Mesenchymal stem cell (in vitro differentiated cells and primary cell): Measurements from ENCODE around the gene AQP3. TPM values are rescaled to one million over a fixed set of nuclear protein-coding genes. Genes with fewer than 3 reads are reported as not detected.
A peak's percentile ranks its signal among the peaks of the same experiment; 100 is the strongest.
"Not testable (repeated sequence)": the region's sequence is repeated elsewhere in the genome, so short reads cannot be mapped to it uniquely, and the experiment has no call there.

Source experiments
- DNase-seq: peaks from one replicate; pipeline ENCODE4 v3.0.0-alpha.2; 2013
- H2AFZ ChIP-seq: one replicate; pipeline ENCODE4 v1.6.1; 2013; ENCODE audit warnings: low read depth, mild to moderate bottlenecking, control low read depth, inconsistent platforms, low read length, moderate library complexity
- H2AK5ac ChIP-seq: 2 replicates; pipeline ENCODE4 v1.6.1; 2013; ENCODE audit warnings: low read length, moderate library complexity, mild to moderate bottlenecking, inconsistent platforms; ENCODE audit not compliant: severe bottlenecking
- H2BK120ac ChIP-seq: one replicate; pipeline ENCODE4 v1.6.1; 2013; ENCODE audit warnings: low read depth, mild to moderate bottlenecking, inconsistent platforms, low read length, moderate library complexity
- H2BK12ac ChIP-seq, 2 experiments: one replicate each; pipeline ENCODE4 v1.6.1; 2013; ENCODE audit warnings: inconsistent platforms in 2 of 2, low read length in 2 of 2, mild to moderate bottlenecking in 2 of 2, moderate library complexity in 2 of 2, control low read depth in 1 of 2
- H2BK15ac ChIP-seq: one replicate; pipeline ENCODE4 v1.6.1; 2013; ENCODE audit warnings: mild to moderate bottlenecking, low read depth, inconsistent platforms; ENCODE audit not compliant: poor library complexity, severe bottlenecking
- H2BK5ac ChIP-seq: 2 replicates; pipeline ENCODE4 v1.6.1; 2013; ENCODE audit warnings: low read depth, mild to moderate bottlenecking, low read length, control low read depth, inconsistent platforms; ENCODE audit not compliant: poor library complexity, severe bottlenecking
- H3K14ac ChIP-seq, 2 experiments: one replicate each; pipeline ENCODE4 v1.6.1; 2013; ENCODE audit warnings: inconsistent platforms in 2 of 2, low read length in 2 of 2, control low read depth in 1 of 2, mild to moderate bottlenecking in 1 of 2, moderate library complexity in 1 of 2
- H3K18ac ChIP-seq, 2 experiments: one replicate each; pipeline ENCODE4 v1.6.1; 2013; ENCODE audit warnings: inconsistent platforms in 2 of 2, low read length in 2 of 2, control low read depth in 1 of 2, low read depth in 1 of 2, mild to moderate bottlenecking in 1 of 2
- H3K23ac ChIP-seq, 2 experiments: one replicate each; pipeline ENCODE4 v1.6.1; 2013; ENCODE audit warnings: inconsistent platforms in 2 of 2, low read length in 2 of 2, mild to moderate bottlenecking in 2 of 2, moderate library complexity in 2 of 2, control low read depth in 1 of 2
- H3K27ac ChIP-seq: 2 replicates; pipeline ENCODE4 v1.5.1; 2013; ENCODE audit warnings: mild to moderate bottlenecking, moderate library complexity, low read length, control low read depth, inconsistent platforms; ENCODE audit not compliant: poor library complexity, severe bottlenecking
- H3K27me3 ChIP-seq, 2 experiments: 2 replicates each; pipeline versions ENCODE4 v1.6.1 to v1.7.0; 2013; ENCODE audit warnings: low read length in 2 of 2, mild to moderate bottlenecking in 2 of 2, moderate library complexity in 2 of 2, control low read depth in 1 of 2, inconsistent platforms in 1 of 2; ENCODE audit not compliant: control insufficient read depth in 1 of 2, insufficient read depth in 1 of 2
- H3K36me3 ChIP-seq, 2 experiments: 2 replicates each; pipeline versions ENCODE4 v1.6.1 to v1.7.0; 2013; ENCODE audit warnings: low read length in 2 of 2, control low read depth in 1 of 2, inconsistent platforms in 1 of 2, low read depth in 1 of 2, mild to moderate bottlenecking in 1 of 2; ENCODE audit not compliant: insufficient read depth in 2 of 2, control insufficient read depth in 1 of 2
- H3K4ac ChIP-seq, 2 experiments: one replicate each; pipeline ENCODE4 v1.6.1; 2013; ENCODE audit warnings: inconsistent platforms in 2 of 2, low read length in 2 of 2, mild to moderate bottlenecking in 2 of 2, moderate library complexity in 2 of 2, control low read depth in 1 of 2, low read depth in 1 of 2
- H3K4me1 ChIP-seq: 2 replicates; pipeline ENCODE4 v1.6.1; 2013; ENCODE audit warnings: low read depth, low read length, control low read depth; ENCODE audit not compliant: control insufficient read depth, insufficient read depth
- H3K4me2 ChIP-seq: 2 replicates; pipeline ENCODE4 v1.6.1; 2013; ENCODE audit warnings: low read length, mild to moderate bottlenecking, inconsistent platforms; ENCODE audit not compliant: poor library complexity, severe bottlenecking
- H3K4me3 ChIP-seq, 2 experiments: 2 replicates each; pipeline versions ENCODE4 v1.5.1 to v1.7.0; 2013; ENCODE audit warnings: low read length in 2 of 2, mild to moderate bottlenecking in 2 of 2, control low read depth in 1 of 2, low read depth in 1 of 2; ENCODE audit not compliant: insufficient read depth in 1 of 2
- H3K79me1 ChIP-seq: replicated peaks from 2 replicates; pipeline ENCODE4 v1.6.1; 2013; ENCODE audit warnings: mild to moderate bottlenecking, control low read depth, low read length, inconsistent platforms; ENCODE audit not compliant: poor library complexity, severe bottlenecking
- H3K9ac ChIP-seq: 2 replicates; pipeline ENCODE4 v1.7.0; 2013; ENCODE audit warnings: mild to moderate bottlenecking, low read length, moderate library complexity
- H3K9me3 ChIP-seq: 2 replicates; pipeline ENCODE4 v1.7.0; 2013; ENCODE audit warnings: mild to moderate bottlenecking, low read length; ENCODE audit not compliant: control insufficient read depth
- H4K8ac ChIP-seq: one replicate; pipeline ENCODE4 v1.6.1; 2013; ENCODE audit warnings: inconsistent platforms, mild to moderate bottlenecking, low read length, moderate library complexity
- H4K91ac ChIP-seq: one replicate; pipeline ENCODE4 v1.6.1; 2013; ENCODE audit warnings: mild to moderate bottlenecking, low read length, inconsistent platforms
- WGBS: methylation state at CpG from one replicate; pipeline ENCODE4 v1.1.7; 2013; ENCODE audit warnings: mixed read lengths; 5-methylcytosine and 5-hydroxymethylcytosine counted together
- polyA plus RNA-seq, 2 experiments: library from polyadenylated mRNA; stranded (reverse); fragments of 200-250 nt; gene quantifications; one replicate each; pipeline ENCODE4 v1.2.3, GENCODE V29; 2013

AQP3 gene
- 1.3 TPM for polyA plus RNA-seq (2013, experiment 1 of 2)
- 1.2 TPM for polyA plus RNA-seq (2013, experiment 2 of 2)

DNA sequence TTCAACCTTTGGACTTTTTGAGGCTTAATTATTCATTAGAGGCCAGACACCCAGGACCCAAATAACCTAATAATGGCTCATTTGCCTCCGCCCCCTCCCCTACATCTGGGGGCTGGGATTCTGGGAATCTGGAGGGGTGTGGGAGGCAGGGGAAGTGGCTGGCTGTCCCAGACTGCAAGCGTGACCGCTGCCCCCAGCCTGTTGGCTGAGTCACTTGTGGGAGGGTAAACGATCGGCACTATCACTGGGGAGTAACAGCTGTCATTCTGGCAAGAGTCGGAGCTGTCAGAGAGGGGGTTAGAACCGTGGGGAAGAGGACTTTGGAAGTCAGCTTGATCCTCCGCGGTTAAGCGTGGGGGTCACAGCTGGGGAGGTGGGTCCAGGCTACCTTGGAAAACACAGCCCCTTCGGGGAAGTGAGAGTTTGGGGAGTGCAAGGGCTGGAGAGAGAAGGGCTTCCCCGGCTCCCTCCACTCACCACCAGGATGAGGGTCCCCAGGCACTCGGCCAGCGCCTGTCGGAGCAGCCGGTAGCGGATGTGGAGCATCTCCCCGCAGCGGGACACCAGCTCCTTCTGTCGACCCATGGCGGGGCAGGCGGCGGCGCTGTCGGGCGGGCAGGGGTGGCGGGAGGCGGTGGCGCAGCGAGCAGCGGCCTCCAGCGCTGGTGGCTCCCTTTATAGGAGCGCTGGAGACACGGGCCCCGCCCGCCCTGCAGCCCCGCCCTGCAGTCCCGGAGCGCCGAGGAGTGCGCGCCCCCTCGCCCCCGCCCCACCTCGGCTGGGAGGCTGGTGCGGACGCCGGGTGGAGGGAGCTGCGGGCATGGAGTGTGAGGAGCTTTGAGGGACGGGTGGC, at the start of gene AQP3:
Gene AQP3, minus strand, starts transcription at position 648 of the 853 bp plus-strand sequence. Its CDS starts 63 bp downstream, at position 585.
- Histone ChIP-seq H3K36me3 (no peaks in the 10 kb centered on the region), H2BK120ac (no peak within 1 kb of the TSS), H3K9ac (peak within 1 kb of the TSS; percentile 63), H2BK15ac (peak within 1 kb of the TSS; percentile 8), H2BK12ac (peak within 1 kb of the TSS in 1 of 2 experiments; percentile 81), H3K9me3 (no peaks in the 10 kb centered on the region), H4K8ac (peak within 1 kb of the TSS; percentile 64), H2AK5ac (no peak within 1 kb of the TSS), H3K27me3 (peaks cover 0 to 18% of the 10 kb centered on the region in 2 experiments), H3K27ac (no peak within 1 kb of the TSS), H3K4ac (peak within 1 kb of the TSS in 1 of 2 experiments; percentile 44), H2AFZ (peak within 1 kb of the TSS; percentile 43), H3K18ac (peak within 1 kb of the TSS; percentile 8 to 82), H3K4me1 (peaks cover 24% of the 10 kb centered on the region), H3K79me1 (no peaks in the 10 kb centered on the region), H3K4me3 (peak within 1 kb of the TSS; percentile 36 to 73), H3K14ac (peak within 1 kb of the TSS in 1 of 2 experiments; percentile 94), H4K91ac (peak within 1 kb of the TSS; percentile 5), H2BK5ac (no peak within 1 kb of the TSS), H3K23ac (no peak within 1 kb of the TSS), H3K4me2 (peak within 1 kb of the TSS; percentile 66)
- DNase-seq, result peak; percentile 77
- 2% methylated on average over 44 of the region's 50 CpGs for WGBS

DNA sequence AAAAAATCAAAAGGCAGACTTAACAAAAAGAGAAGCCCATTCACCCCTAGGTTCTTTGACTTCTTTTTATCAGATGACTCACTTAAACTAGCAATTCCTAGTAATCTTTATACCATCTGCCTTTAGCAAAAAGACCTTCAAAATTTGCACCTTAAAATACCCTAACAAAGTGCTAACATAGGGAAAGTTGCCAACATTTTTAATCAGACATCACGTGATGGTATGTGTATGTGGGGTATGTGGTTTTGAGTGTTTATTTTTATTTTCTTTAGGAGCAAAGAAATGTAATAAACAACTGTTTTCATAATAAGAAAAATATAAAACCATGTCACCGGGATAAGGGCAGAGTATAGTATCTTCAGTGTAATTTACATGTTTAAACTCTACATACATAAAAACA, 46.4 kb upstream of the AQP3 start:
- H3K36me3 ChIP-seq, H2AK5ac ChIP-seq, H3K4me2 ChIP-seq, H2BK15ac ChIP-seq, H2BK5ac ChIP-seq, H4K91ac ChIP-seq, H4K8ac ChIP-seq, H3K79me1 ChIP-seq, H3K9ac ChIP-seq, H3K27me3 ChIP-seq, H3K27ac ChIP-seq, H3K4ac ChIP-seq, H3K4me3 ChIP-seq, H2BK12ac ChIP-seq, H3K4me1 ChIP-seq, H2AFZ ChIP-seq, H2BK120ac ChIP-seq, H3K14ac ChIP-seq, H3K9me3 ChIP-seq, H3K18ac ChIP-seq, H3K23ac ChIP-seq: not testable (repeated sequence)
- WGBS, result no CpG with 5 or more reads among the region's 2 CpGs
- DNase-seq, result peak; percentile 16

GRCh38 chr9:33489066-33489465, 41.7 kb upstream of the AQP3 start:
- no peak overlapping the region for H3K23ac ChIP-seq
- no peak overlapping the region for H4K8ac ChIP-seq
- H2AK5ac ChIP-seq, result no peak overlapping the region
- peak overlapping the region; percentile 70 for H3K27ac ChIP-seq
- H3K9me3 ChIP-seq, result no peaks in the 10 kb centered on the region
- WGBS, result 100% methylated on average over 1 of the region's 2 CpGs
- peak overlapping the region; percentile 10 for H3K4me2 ChIP-seq
- H3K79me1 ChIP-seq, result no peaks in the 10 kb centered on the region
- H3K9ac ChIP-seq, result peak overlapping the region; percentile 55
- H3K14ac ChIP-seq, result no peak overlapping the region
- peak; percentile 33 for DNase-seq
- H3K4me1 ChIP-seq, result peaks cover 1% of the 10 kb centered on the region
- no peak overlapping the region for H2BK5ac ChIP-seq
- H3K27me3 ChIP-seq, result no peaks in the 10 kb centered on the region
- H3K18ac ChIP-seq, result no peak overlapping the region
- H2BK12ac ChIP-seq, result no peak overlapping the region
- H2BK120ac ChIP-seq, result no peak overlapping the region
- H2AFZ ChIP-seq, result no peak overlapping the region
- peak overlapping the region in 1 of 2 experiments; percentile 36 for H3K4me3 ChIP-seq
- H3K4ac ChIP-seq, result no peak overlapping the region
- no peaks in the 10 kb centered on the region for H3K36me3 ChIP-seq
- H4K91ac ChIP-seq, result no peak overlapping the region
- H2BK15ac ChIP-seq, result no peak overlapping the region

DNA sequence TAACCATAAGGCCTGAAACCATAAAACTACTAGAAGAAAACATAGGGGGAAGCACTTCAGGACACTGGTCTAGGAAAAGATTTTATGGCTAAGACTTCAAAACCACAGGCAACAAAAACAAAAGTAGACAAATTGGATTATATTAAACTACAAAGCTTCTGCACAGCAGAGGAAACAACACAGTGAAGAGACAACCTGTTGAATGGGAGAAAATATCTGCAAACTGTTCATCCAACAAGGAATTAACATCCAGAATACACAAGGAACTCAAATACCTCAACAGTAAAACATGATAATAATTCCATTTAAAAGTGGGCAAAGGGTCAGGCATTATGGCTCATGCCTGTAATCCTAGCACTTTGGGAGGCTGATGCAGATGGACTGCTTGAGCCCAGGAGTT, 37.9 kb upstream of the AQP3 start:
- H3K23ac ChIP-seq, H2BK12ac ChIP-seq, H4K91ac ChIP-seq, H3K27ac ChIP-seq, H2BK15ac ChIP-seq, H2AFZ ChIP-seq, DNase-seq, H3K14ac ChIP-seq, H3K27me3 ChIP-seq, H4K8ac ChIP-seq, H3K9me3 ChIP-seq, H3K4ac ChIP-seq, H2BK120ac ChIP-seq, H3K4me1 ChIP-seq, H3K4me2 ChIP-seq, H2BK5ac ChIP-seq, H3K79me1 ChIP-seq, H3K9ac ChIP-seq, H2AK5ac ChIP-seq, H3K18ac ChIP-seq, H3K4me3 ChIP-seq, H3K36me3 ChIP-seq: not testable (repeated sequence)
